HG03064 (cell line): Measurements from ENCODE around the gene LBHD2.
"Not testable (repeated sequence)": the region's sequence is repeated elsewhere in the genome, so short reads cannot be mapped to it uniquely, and the experiment has no call there.

Experiments used
- ATAC-seq: cut with Tn5 transposase; IDR thresholded peaks from one replicate; pipeline ENCODE4 v1.9.1; 2021; ENCODE audit warnings: low read depth; ENCODE audit not compliant: unreplicated experiment

The LBHD2 gene

GRCh38 chr14:103084021-103084919 is at the start of gene LBHD2:
LBHD2 (plus strand) TSS chr14:103084210; CDS start chr14:103086013, 1,803 bp downstream.
- ATAC-seq = no peak

- ATAC-seq = no peak
These were observed 42.5 kb upstream of the LBHD2 start for GRCh38 chr14:103041464-103041863.

DNA sequence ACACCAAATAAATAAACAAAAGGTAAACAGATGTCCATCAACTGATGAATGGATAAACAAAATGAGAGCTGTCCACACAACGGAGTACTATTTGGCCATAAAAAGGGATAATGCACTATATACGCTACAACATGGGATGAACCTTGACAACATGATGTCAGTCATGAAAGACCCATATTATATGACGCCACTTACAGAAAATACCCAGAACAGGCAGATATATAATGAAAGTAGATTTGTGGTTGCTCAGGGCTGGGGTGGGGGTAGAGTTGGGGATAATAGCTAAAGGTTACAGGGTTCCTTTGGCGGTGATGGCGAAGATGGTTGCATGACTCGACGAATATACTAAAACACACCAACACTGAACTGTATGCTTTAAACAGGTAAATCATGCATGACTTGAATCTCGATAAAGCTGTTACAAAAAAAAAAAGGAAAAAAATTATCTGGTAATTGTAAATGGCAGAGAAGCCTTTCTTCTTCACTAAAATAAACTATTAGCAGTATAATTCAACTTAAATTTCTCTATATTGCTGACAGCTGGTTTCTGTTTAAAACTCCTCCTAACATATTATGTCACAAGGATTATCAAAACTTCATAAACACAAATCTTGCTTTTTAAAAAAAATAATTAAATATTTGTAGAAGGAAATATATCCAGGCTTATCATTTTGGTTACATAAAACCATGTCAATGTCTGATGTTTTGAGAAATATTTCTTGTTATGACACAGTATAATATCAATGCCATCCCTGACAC is 40.6 kb upstream of the LBHD2 start:
- ATAC-seq = no peak

DNA sequence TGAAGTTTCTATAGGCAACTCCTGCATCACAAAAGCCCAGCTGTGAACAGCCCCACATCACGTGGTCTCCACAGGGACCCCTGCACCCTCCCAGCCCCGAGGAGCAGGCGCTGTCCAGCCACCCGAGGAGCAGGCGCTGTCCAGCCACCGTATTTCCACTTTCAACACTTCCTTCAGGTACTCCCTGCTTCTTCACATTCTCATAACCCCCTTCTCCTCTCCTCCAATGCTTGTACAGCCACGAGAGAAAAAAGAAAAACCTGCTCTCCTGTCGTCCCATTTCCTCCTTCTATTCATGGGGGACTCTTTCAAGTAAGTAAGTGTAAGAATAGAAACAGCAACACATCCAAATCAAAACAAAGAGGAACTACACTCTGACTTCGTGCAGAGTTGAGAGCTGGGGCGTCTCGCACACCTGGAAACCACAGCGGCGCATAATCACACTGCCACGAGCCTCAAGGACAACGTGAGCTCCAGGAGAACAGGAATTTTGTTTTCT is 38.6 kb upstream of the LBHD2 start:
- ATAC-seq = peak; percentile 57

DNA sequence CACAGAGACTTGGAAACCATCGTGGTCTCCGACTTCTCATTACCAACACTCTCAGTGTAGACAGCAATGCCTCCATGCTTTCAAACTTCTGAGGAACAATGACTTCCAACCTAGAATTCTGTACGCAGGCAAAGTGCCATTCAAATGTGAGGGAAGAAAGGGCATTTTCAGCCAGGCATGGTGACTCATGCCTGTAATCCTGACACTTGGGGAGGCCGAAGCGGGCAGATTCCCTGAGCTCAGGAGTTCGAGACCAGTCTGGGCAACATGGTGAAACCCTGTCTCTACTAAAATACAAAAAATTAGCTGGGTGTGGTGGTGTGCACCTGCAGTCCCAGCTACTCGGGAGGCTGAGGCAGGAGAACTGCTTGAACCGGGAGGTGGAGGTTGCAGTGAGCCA is 36.6 kb upstream of the LBHD2 start:
- ATAC-seq = not testable (repeated sequence)

DNA sequence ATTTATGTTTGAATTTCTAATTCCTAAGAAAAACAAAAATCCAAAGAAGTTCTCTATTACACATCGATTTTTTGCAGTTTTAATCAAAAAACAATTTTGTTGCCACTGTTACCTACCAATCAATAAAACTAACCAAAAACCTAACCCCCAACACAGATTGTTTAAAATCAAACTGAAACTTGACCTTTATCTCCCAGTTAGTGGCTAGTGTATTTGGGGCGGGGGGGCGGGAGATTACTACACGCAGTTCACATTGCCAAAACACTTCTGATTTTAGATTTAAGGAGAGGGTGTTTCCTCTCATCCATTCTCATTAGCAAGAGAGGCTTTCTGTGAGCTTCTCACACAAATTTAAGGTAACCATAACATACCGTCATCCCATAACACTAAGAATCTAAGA is 33.1 kb upstream of the LBHD2 start:
- ATAC-seq = no peak

- no peak for ATAC-seq
These were observed 31.6 kb upstream of the LBHD2 start for GRCh38 chr14:103052407-103052806.

GRCh38 chr14:103055695-103056094 is 28.3 kb upstream of the LBHD2 start:
- no peak for ATAC-seq

DNA sequence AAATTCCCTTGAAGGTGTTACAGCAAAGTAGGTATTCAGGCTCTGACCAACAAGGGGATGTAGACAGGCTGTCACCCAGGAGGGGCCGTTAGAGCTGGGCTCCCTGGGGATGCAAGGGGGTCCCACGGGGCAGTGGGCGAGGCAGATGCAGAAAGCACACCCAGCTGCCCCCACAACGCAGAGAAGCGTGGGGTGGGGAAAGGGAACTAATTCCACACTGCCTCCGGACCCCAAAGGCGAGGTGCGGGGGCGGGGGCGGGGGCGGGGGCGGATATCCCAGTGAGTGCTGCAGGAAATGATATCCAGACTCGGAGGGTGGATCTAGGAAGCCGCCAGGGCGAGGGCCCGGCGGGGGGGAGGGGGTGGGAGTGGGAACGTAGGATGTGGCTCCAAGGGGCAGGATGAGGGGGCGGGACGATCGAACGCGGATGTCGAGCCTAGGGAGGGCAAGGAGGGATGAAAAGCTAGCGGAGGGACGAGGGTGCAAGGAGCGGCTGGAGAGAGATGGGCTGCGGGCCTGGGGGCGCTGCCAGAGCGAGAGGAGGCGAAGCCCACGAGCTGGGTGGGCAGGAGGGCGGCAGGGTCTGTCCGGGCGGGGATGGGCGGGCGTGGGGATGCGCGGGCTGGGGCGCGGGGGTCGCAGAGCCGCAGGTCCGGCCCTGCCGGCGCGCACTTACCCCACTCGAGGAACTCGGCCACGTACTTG is 27.5 kb upstream of the LBHD2 start:
- ATAC-seq = no peak

DNA sequence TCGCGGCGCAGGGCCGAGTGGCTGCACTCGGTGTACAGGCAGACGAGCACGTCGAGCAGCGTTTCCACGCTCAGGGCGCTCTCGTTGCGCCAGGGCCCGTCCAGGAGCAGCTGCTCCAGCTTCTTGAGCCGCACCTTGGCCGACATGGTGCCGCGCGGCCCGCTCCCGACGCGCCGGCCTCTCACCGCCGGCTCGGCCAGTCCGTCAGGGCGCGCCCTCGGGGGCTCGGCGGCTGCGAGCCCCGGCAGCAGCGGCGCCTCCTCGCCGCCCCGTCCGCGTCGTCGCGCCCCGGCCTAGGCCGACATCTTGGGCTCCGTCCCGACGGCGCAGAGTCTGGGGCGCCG is 27.0 kb upstream of the LBHD2 start:
- ATAC-seq = no peak

DNA sequence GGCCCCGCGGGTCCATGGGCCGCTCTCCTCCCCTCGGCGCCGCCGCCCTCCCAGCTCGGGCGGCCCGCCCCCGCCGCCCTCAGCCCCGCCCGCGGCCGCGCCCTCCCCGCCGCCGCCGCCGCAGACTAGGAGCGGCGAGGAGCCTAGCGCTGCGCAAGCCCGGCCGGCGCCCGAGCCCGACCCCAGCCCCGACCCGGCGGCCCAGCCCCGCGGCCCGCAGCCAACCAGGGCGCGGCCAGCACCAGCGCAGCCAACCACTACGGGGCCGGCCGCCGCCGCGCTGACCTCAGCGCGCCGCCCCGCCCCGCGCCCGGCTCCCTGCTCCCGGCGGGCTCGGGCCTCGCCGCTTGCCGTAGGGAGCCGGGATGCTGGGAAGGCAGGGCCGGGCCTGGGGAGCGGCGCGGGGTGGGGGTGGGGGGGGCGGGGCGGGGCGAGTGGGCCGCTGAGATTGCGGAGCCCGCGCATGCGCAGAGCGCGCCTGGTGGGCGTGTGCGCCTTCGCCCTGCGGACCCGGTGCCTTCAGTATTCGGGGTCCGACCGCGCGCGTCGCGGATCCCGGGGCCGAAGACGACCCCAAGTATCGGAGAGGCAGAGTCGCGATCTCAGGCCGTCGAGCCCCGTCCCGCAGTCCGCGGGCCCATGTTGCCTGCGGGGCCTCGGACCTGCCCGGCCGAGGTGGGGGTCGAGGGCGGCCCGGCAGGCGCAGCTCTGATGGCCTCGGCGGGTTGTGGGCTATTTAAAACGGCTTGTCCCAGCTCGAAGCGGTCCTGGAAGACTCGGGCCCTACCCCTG is 26.4 kb upstream of the LBHD2 start, which contains the start of gene CDC42BPB:
Gene CDC42BPB, minus strand, starts transcription at position 178 of the 792 bp plus-strand sequence. CDS start 376 bp downstream, outside the sequence.
- peak; percentile 73 for ATAC-seq

DNA sequence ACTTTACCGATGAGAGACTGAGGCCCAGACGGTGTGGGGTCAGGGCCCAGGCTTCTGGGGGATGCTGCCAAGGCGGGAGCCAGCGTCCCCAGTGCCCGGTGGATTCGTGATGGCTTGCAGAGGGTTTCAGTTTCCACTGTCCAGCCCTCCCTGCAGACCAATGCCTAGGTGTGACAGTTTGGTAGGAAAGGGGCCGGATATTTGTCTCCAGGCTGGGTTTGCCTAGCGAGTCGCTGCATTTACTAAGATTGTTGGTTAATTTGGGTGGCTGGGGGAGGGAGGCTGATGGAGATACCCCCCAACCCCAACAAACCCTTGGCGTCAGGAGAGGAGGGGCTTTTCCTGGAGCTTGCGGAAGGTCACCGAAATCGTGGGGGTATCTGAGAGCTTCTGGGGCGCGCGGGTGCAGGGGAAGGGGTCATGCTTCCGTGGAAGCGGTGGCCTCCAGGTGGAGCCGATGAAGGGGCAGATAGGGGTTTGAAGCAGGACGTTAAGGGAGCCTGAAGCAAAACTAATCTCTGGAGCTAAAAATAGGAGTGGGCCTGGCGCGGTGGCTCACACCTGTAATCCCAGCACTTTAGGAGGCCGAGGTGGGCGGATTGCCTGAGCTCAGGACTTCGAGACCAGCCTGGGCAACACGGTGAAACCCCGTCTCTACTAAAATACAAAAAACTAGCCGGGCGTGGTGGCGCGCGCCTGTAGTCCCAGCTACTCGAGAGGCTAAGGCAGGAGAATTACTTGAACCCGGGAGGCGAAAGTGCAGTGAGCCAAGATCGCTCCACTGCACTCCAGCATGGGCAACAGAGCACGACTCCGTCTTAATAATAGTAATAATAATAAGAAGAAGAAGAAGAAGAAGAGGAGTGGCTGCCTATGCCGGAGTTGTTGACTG is 25.6 kb upstream of the LBHD2 start:
- no peak for ATAC-seq

GRCh38 chr14:103059556-103059955 is 24.5 kb upstream of the LBHD2 start:
- ATAC-seq = no peak

DNA sequence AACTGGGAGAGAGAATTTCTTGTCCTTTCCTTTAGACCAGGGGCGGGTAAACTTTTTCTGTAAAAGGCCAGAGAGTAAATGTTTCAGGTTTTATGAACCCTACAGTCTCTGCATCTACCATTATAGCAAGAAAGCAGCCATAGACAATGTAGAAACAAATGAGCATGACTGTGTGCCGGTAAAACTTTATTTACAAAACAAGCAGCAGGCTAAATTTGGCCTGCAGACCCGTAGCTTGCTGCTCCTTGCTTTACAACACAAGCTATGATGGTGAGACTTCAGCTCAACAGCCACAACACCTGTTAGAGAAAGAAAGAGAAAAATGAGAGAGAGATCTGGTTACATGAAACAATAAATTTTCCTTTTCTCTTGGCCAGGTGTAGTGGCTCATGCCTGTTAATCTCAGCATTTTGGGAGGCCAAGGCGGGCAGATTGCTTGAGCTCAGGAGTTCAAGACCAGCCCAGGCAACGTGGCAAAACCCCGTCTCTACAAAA is 22.5 kb upstream of the LBHD2 start:
- no peak for ATAC-seq

DNA sequence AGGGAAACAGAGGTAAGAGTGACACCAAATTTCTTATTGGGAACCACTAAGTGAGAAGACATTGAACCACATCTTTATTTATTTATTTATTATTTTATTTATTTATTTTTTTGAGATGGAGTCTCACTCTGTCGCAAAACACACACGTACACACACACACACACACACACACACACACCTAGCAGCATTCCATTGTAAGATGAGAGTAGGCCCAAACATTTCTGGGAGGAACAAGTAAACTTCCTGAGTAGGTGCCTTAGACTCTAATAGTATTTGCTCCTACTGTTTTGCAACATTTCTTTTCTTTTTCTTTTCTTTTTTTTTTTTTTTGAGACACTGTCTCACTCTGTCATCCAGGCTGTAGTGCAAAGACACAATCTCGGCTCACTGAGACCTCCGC is 19.6 kb upstream of the LBHD2 start:
- ATAC-seq = no peak

DNA sequence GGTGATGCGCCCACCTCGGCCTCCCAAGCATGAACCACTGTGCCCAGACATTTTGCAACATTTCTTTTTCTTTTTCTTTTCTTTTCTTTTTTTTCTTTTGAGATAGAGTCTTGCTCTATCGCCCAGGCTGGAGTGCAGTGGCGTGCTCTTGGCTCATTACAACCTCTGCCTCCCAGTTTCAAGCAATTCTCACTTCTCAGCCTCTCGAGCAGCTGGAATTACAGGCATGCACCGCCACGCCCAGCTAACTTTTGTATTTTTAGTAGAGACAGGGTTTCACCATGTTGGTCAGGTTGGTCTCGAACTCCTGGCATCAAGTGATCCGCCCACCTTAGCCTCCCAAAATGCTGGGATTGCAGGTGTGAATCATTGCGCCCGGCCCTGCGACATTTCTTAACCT is 19.0 kb upstream of the LBHD2 start:
- no peak for ATAC-seq

- ATAC-seq = no peak
These were observed 18.1 kb upstream of the LBHD2 start for GRCh38 chr14:103065861-103066260.

GRCh38 chr14:103066399-103066798 is 17.6 kb upstream of the LBHD2 start:
- no peak for ATAC-seq
